ENCODE data around the gene ZNF438. TPM values are rescaled to one million over a fixed set of nuclear protein-coding genes. Genes with fewer than 3 reads are reported as not detected.

Gene ZNF438
- total and polyA plus RNA-seq, 10 of the 15 experiments (the other 5 are each of a cell fraction or from before 2014, with no cell fraction given): 0.93 to 5.2 (median 1.9) TPM

GRCh38 chr10:30818010-30818660 is 213.5 kb downstream of the ZNF438 start:
- no peak overlapping the region for H3K9ac ChIP-seq (ENCODE audit: control insufficient read depth, insufficient read depth, low read length)
- POLR2A ChIA-PET: no interaction called here
- peak; percentile 60 for ATAC-seq
- no peaks in the 10 kb centered on the region for H3K79me2 ChIP-seq (ENCODE audit: control insufficient read depth, insufficient read depth, low read length)
- WGBS (ENCODE audit: insufficient coverage, insufficient replicate concordance, low lambda C conversion rate, missing lambda C conversion rate): 50% methylated on average over 12 of the region's 12 CpGs
- intact Hi-C loops (cut with micrococcal nuclease; ENCODE audit: unreplicated experiment) (no loop called here), in situ Hi-C loops (cut with MboI) (no loop called here)
- no peak overlapping the region for H3K27ac ChIP-seq (ENCODE audit: control insufficient read depth, insufficient read depth)
- no peak for DNase-seq (ENCODE audit: low read depth, low spot score)
- RAD21 ChIA-PET (ENCODE audit: unreplicated experiment): no interaction called here
- BruUV-seq (replicated peaks): no TSS peak
- H3K27me3 ChIP-seq (replicated peaks in 1 of 2; ENCODE audit: control insufficient read depth in 2 of 2, insufficient read depth in 2 of 2, low read length in 1 of 2): no peaks in the 10 kb centered on the region
- no peak for TF ChIP-seq PRDM15 (CRISPR knock-in tag; IDR thresholded peaks at IDR 0.05)
- no peak for TF ChIP-seq NKRF (conservative IDR thresholded peaks at IDR 0.05)
- no peak for TF ChIP-seq STAT3 (IDR thresholded peaks at IDR 0.05; ENCODE audit: low read depth, low read length)
- TF ChIP-seq SPI1 (IDR thresholded peaks at IDR 0.05; ENCODE audit: borderline replicate concordance, insufficient read depth, low read depth, low read length): peak; percentile 42; the same call in 1 of the 2 replicates
- TF ChIP-seq SREBF2 (IDR thresholded peaks at IDR 0.05; ENCODE audit: low read length): no peak
- 0 out of 2 replicates have a peak, but pooled peaks have one; percentile 27 for TF ChIP-seq PAX5 (IDR thresholded peaks at IDR 0.05; ENCODE audit: borderline replicate concordance, low read depth, low read length)
- TF ChIP-seq NRF1 (conservative IDR thresholded peaks at IDR 0.05; ENCODE audit: low read depth, low read length): no peak
- H4K20me1 ChIP-seq (ENCODE audit: control insufficient read depth, insufficient read depth): no peaks in the 10 kb centered on the region
- SMC1A ChIA-PET (ENCODE audit: uncharacterized antibody, unreplicated experiment): no interaction called here
- no peak overlapping the region for H3K4me2 ChIP-seq (ENCODE audit: control insufficient read depth, insufficient read depth)
- no peak overlapping the region for H2AFZ ChIP-seq (ENCODE audit: control insufficient read depth, low read depth, low read length)
- 0 out of 2 replicates have a peak, but pooled peaks cover 4% of the 10 kb centered on the region for H3K4me1 ChIP-seq (ENCODE audit: control insufficient read depth, insufficient read depth, low read length)
- CTCF ChIA-PET: interaction anchor here (0.7 kb wide), 1 partner anchor 966 kb away, joined by 3 read pairs; no protein-coding TSS in a partner anchor
- no peak for FAIRE-seq
- H3K9me3 ChIP-seq (replicated peaks; ENCODE audit: control insufficient read depth, insufficient read depth, low read length): no peaks in the 10 kb centered on the region
- H3K36me3 ChIP-seq (ENCODE audit: control insufficient read depth in 2 of 2, insufficient read depth in 2 of 2, low read length in 1 of 2): no peaks in the 10 kb centered on the region
- H3K4me3 ChIP-seq: no peak overlapping the region
